Neural cell (in vitro differentiated cells): ENCODE data around the gene SCUBE2. TPM values are rescaled to one million over a fixed set of nuclear protein-coding genes. Genes with fewer than 3 reads are reported as not detected.

ENCODE experiments used
- H2AFZ ChIP-seq: fragments of 200-600, 300-800 bp; sonication (generic), shearing (Covaris generic); 2 replicates; pipeline ENCODE4 v1.6.0; 2014; ENCODE audit warnings: low read depth, mild to moderate bottlenecking, antibody characterized with exemption, low read length, moderate library complexity
- H3F3A ChIP-seq: fragments of 200-600 bp; shearing (Covaris generic); 2 replicates; pipeline ENCODE4 v1.6.1; 2016; ENCODE audit warnings: mild to moderate bottlenecking, moderate library complexity, mixed read lengths, antibody characterized with exemption, low read length; ENCODE audit not compliant: insufficient read depth, poor library complexity, severe bottlenecking
- H3K27ac ChIP-seq: fragments of 200-600, 300-800 bp; sonication (generic), shearing (Covaris generic); 2 replicates; pipeline ENCODE4 v1.5.1; 2014; ENCODE audit warnings: mild to moderate bottlenecking, low read length, moderate library complexity
- H3K27me3 ChIP-seq: fragments of 300-800, 200-600 bp; sonication (generic), shearing (Covaris generic); 2 replicates; pipeline ENCODE4 v1.6.0; 2014; ENCODE audit warnings: mild to moderate bottlenecking, low read depth, low read length, moderate library complexity; ENCODE audit not compliant: insufficient read depth
- H3K36me3 ChIP-seq: fragments of 300-800, 200-600 bp; sonication (generic), shearing (Covaris generic); 2 replicates; pipeline ENCODE4 v1.5.1; 2014; ENCODE audit warnings: mild to moderate bottlenecking, antibody characterized with exemption, low read length, moderate library complexity; ENCODE audit not compliant: insufficient read depth
- H3K4me2 ChIP-seq: fragments of 300-800, 200-600 bp; sonication (generic), shearing (Covaris generic); 2 replicates; pipeline ENCODE4 v1.6.0; 2014; ENCODE audit warnings: mild to moderate bottlenecking, low read length
- H3K4me3 ChIP-seq: fragments of 300-800, 200-600 bp; sonication (generic), shearing (Covaris generic); 2 replicates; pipeline ENCODE4 v1.5.1; 2014; ENCODE audit warnings: mild to moderate bottlenecking, low read length, moderate library complexity
- H3K79me2 ChIP-seq: fragments of 200-600 bp; shearing (Covaris generic); replicated peaks from 2 replicates; pipeline ENCODE4 v1.6.0; 2014; ENCODE audit warnings: mild to moderate bottlenecking, low read length, moderate library complexity; ENCODE audit not compliant: insufficient read depth
- H3K9ac ChIP-seq: fragments of 300-800, 200-600 bp; sonication (generic), shearing (Covaris generic); 2 replicates; pipeline ENCODE4 v1.6.1; 2016; ENCODE audit warnings: mild to moderate bottlenecking, low read length, mixed read lengths
- H3K9me2 ChIP-seq: fragments of 200-600 bp; shearing (Covaris generic); 2 replicates; pipeline ENCODE4 v1.6.1; 2016; ENCODE audit warnings: mild to moderate bottlenecking, low read length, mixed read lengths; ENCODE audit not compliant: insufficient read depth
- H3K9me3 ChIP-seq: fragments of 200-600, 300-800 bp; sonication (generic), shearing (Covaris generic); 2 replicates; pipeline ENCODE4 v1.6.1; 2016; ENCODE audit warnings: mild to moderate bottlenecking, mixed run types, low read length, moderate library complexity, mixed read lengths
- H4K20me1 ChIP-seq: fragments of 200-600 bp; shearing (Covaris generic); 2 replicates; pipeline ENCODE4 v1.6.1; 2016; ENCODE audit warnings: mild to moderate bottlenecking, mixed run types; ENCODE audit not compliant: insufficient read depth
- CTCF ChIP-seq: fragments of 450-650 bp; IDR thresholded peaks from 2 replicates; pipeline ENCODE4 v1.5.1; 2014; ENCODE audit warnings: antibody characterized with exemption, mild to moderate bottlenecking, moderate library complexity; ENCODE audit not compliant: poor library complexity, severe bottlenecking
- EP300 ChIP-seq: fragments of 450-650 bp; conservative IDR thresholded peaks from 2 replicates; pipeline ENCODE4 v1.6.1; 2014; ENCODE audit warnings: antibody characterized with exemption, mild to moderate bottlenecking, moderate library complexity; ENCODE audit not compliant: poor library complexity, severe bottlenecking
- EZH2 ChIP-seq: fragments of 200-600, 300-800 bp; shearing (Covaris generic), sonication (generic); IDR thresholded peaks from 2 replicates; pipeline ENCODE4 v1.6.1; 2014; ENCODE audit warnings: antibody characterized with exemption, low read length, borderline replicate concordance, mild to moderate bottlenecking; ENCODE audit not compliant: insufficient read depth, poor library complexity, severe bottlenecking
- MXI1 ChIP-seq: fragments of 450-650 bp; conservative IDR thresholded peaks from 2 replicates; pipeline ENCODE4 v1.6.1; 2014; ENCODE audit warnings: antibody characterized with exemption, mild to moderate bottlenecking; ENCODE audit not compliant: poor library complexity, severe bottlenecking
- POLR2AphosphoS5 ChIP-seq: IDR thresholded peaks from 2 replicates; pipeline ENCODE4 v1.6.1; 2012
- RAD21 ChIP-seq: fragments of 450-650 bp; conservative IDR thresholded peaks from 2 replicates; pipeline ENCODE4 v1.6.1; 2014; ENCODE audit warnings: antibody characterized with exemption, mild to moderate bottlenecking, moderate library complexity
- REST ChIP-seq: IDR thresholded peaks from 2 replicates; pipeline ENCODE4 v1.6.1; 2012; ENCODE audit warnings: borderline replicate concordance
- SMC3 ChIP-seq: fragments of 450-650 bp; conservative IDR thresholded peaks from 2 replicates; pipeline ENCODE4 v1.6.1; 2014; ENCODE audit warnings: antibody characterized with exemption, mild to moderate bottlenecking, moderate library complexity; ENCODE audit not compliant: poor library complexity
- TAF1 ChIP-seq: IDR thresholded peaks from 2 replicates; pipeline ENCODE4 v1.6.1; 2012; ENCODE audit warnings: low read depth
- polyA plus RNA-seq: library from polyadenylated mRNA; depleted of rRNA; stranded (reverse); fragments of >200 nt; gene quantifications from 2 replicates; pipeline ENCODE4 v1.2.3, GENCODE V29; 2014

Gene SCUBE2
- polyA plus RNA-seq, 1 donor from 2014 or later = 2.6 TPM

DNA sequence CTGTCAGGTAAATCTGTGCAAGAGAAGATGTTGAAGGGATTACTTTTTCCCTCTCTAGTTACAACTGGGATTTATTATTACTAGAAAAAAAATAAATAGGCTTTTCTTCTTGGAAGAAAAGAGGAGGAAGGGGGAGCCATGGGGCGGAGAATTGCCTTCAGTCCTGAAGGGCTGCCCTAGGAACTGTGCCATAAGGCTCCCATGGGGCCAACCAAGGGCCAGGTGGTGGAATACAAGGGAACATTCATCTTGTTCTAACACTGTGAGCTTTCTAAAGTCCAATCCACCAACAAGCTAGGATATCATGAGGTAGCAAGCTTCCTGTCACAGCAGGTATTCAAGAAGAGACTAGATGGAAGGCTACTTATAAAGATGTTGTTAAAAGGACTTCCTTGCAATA, 62.8 kb downstream of the SCUBE2 start:
- H2AFZ ChIP-seq = no peak overlapping the region
- H4K20me1 ChIP-seq = no peaks in the 10 kb centered on the region
- H3K9me3 ChIP-seq = no peaks in the 10 kb centered on the region
- no peaks in the 10 kb centered on the region for H3K36me3 ChIP-seq
- no peaks in the 10 kb centered on the region for H3F3A ChIP-seq
- TF ChIP-seq CTCF (no peak), TAF1 (no peak), POLR2AphosphoS5 (no peak), MXI1 (no peak), RAD21 (no peak), REST (no peak), EZH2 (no peak), EP300 (no peak), SMC3 (no peak)
- H3K27me3 ChIP-seq = no peaks in the 10 kb centered on the region
- no peaks in the 10 kb centered on the region for H3K9me2 ChIP-seq
- H3K4me2 ChIP-seq = no peak overlapping the region
- H3K79me2 ChIP-seq = no peaks in the 10 kb centered on the region
- H3K27ac ChIP-seq = no peak overlapping the region
- H3K9ac ChIP-seq = no peak overlapping the region
- H3K4me3 ChIP-seq = no peak overlapping the region

- Histone ChIP-seq H3K27me3 (no peaks in the 10 kb centered on the region), H3K9ac (no peak overlapping the region), H3F3A (no peaks in the 10 kb centered on the region), H3K9me3 (no peaks in the 10 kb centered on the region), H4K20me1 (no peaks in the 10 kb centered on the region), H3K4me2 (no peak overlapping the region), H3K9me2 (no peaks in the 10 kb centered on the region), H2AFZ (no peak overlapping the region), H3K27ac (no peak overlapping the region), H3K4me3 (no peak overlapping the region), H3K79me2 (no peaks in the 10 kb centered on the region), H3K36me3 (no peaks in the 10 kb centered on the region)
- TF ChIP-seq MXI1 (no peak), EP300 (no peak), CTCF (no peak), RAD21 (no peak), SMC3 (no peak), TAF1 (no peak)
Measured at GRCh38 chr11:9025101-9025850, 66.1 kb downstream of the SCUBE2 start.
